Fibroblast of lung (primary cell): ENCODE data around the gene PPP1R16B. TPM values are rescaled to one million over a fixed set of nuclear protein-coding genes. Genes with fewer than 3 reads are reported as not detected.

Source experiments
- DNase-seq, 2 donors: peaks; one replicate each; pipeline versions ENCODE4 v3.0.0 to v3.0.0-alpha.2; 2010; ENCODE audit warnings: low read depth in 2 of 2
- H2AFZ ChIP-seq: 2 replicates; pipeline ENCODE4 v1.5.1; 2012; ENCODE audit warnings: low read length, control low read depth, inconsistent platforms
- H3K27ac ChIP-seq: 2 replicates; pipeline ENCODE4 v1.5.1; 2011; ENCODE audit warnings: low read length, control low read depth; ENCODE audit not compliant: insufficient read depth
- H3K27me3 ChIP-seq: 2 replicates; pipeline ENCODE4 v1.5.1; 2011; ENCODE audit warnings: mild to moderate bottlenecking, low read length; ENCODE audit not compliant: control insufficient read depth, insufficient read depth
- H3K36me3 ChIP-seq: 2 replicates; pipeline ENCODE4 v1.5.1; 2011; ENCODE audit warnings: low read length; ENCODE audit not compliant: control insufficient read depth, insufficient read depth
- H3K4me1 ChIP-seq: 2 replicates; pipeline ENCODE4 v1.5.1; 2011; ENCODE audit warnings: low read length; ENCODE audit not compliant: control insufficient read depth, insufficient read depth; ENCODE audit errors: extremely low read depth
- H3K4me2 ChIP-seq: 2 replicates; pipeline ENCODE4 v1.5.1; 2011; ENCODE audit warnings: low read length, control low read depth; ENCODE audit not compliant: insufficient read depth; ENCODE audit errors: extremely low read depth
- H3K4me3 ChIP-seq, 4 experiments: fragments of 200-600 bp in 1 of 4; sonication (generic) in 1 of 4; replicated peaks in 1 of 4; 2 replicates each; pipeline ENCODE4 v1.5.1; 2011 to 2016; ENCODE audit warnings: low read length in 4 of 4, low read depth in 3 of 4, mild to moderate bottlenecking in 3 of 4, control low read depth in 2 of 4, inconsistent platforms in 1 of 4, mixed read lengths in 1 of 4; ENCODE audit not compliant: insufficient read depth in 1 of 4; ENCODE audit errors: control extremely low read depth in 1 of 4
- H3K79me2 ChIP-seq: 2 replicates; pipeline ENCODE4 v1.5.1; 2012; ENCODE audit warnings: mild to moderate bottlenecking, low read length, inconsistent platforms; ENCODE audit not compliant: control insufficient read depth, insufficient read depth
- H3K9ac ChIP-seq: 2 replicates; pipeline ENCODE4 v1.5.1; 2011; ENCODE audit warnings: mild to moderate bottlenecking, low read length, control low read depth; ENCODE audit not compliant: insufficient read depth
- H3K9me3 ChIP-seq: 2 replicates; pipeline ENCODE4 v1.5.1; 2012; ENCODE audit warnings: low read depth, low read length; ENCODE audit not compliant: control insufficient read depth, insufficient read depth
- H4K20me1 ChIP-seq: 2 replicates; pipeline ENCODE4 v1.5.1; 2011; ENCODE audit warnings: low read length; ENCODE audit not compliant: control insufficient read depth, insufficient read depth; ENCODE audit errors: extremely low read depth
- CTCF ChIP-seq, 2 donors: IDR thresholded peaks in 1 of 2; conservative IDR thresholded peaks in 1 of 2; 1 replicate in 1 of 2; 2 replicates in 1 of 2; pipeline ENCODE4 v1.5.1; 2011 to 2012; ENCODE audit warnings: low read length in 2 of 2, control low read depth in 1 of 2, inconsistent platforms in 1 of 2, low read depth in 1 of 2, mild to moderate bottlenecking in 1 of 2
- EZH2 ChIP-seq: IDR thresholded peaks from 2 replicates; pipeline ENCODE4 v1.5.1; 2012; ENCODE audit warnings: low read length, control low read depth, mild to moderate bottlenecking; ENCODE audit errors: missing control alignments
- polyA minus RNA-seq: library from RNA; depleted of rRNA, polyadenylated mRNA; stranded (reverse); fragments of >200 nt; gene quantifications from 2 replicates; pipeline ENCODE4 v1.2.3, GENCODE V29; 2011; ENCODE audit warnings: low replicate concordance
- polyA plus RNA-seq, 2 donors: library from polyadenylated mRNA; depleted of rRNA in 1 of 2; stranded (reverse) in 1 of 2; unstranded in 1 of 2; fragments of >200 nt; gene quantifications; 2 replicates each; pipeline ENCODE4 v1.2.1, GENCODE V29; 2011 to 2012; ENCODE audit warnings: missing spikeins in 1 of 2
- total RNA-seq: library from RNA; depleted of rRNA; stranded (reverse); fragments of >200 nt; gene quantifications from 2 replicates; pipeline ENCODE4 v1.2.1, GENCODE V29; 2014

The PPP1R16B gene
- total RNA-seq (under 0.01 TPM in 2 replicates), polyA plus RNA-seq (not detected in 2 replicates), polyA minus RNA-seq (not detected in 2 replicates)
- polyA plus RNA-seq (2012) = not detected in 2 replicates

DNA sequence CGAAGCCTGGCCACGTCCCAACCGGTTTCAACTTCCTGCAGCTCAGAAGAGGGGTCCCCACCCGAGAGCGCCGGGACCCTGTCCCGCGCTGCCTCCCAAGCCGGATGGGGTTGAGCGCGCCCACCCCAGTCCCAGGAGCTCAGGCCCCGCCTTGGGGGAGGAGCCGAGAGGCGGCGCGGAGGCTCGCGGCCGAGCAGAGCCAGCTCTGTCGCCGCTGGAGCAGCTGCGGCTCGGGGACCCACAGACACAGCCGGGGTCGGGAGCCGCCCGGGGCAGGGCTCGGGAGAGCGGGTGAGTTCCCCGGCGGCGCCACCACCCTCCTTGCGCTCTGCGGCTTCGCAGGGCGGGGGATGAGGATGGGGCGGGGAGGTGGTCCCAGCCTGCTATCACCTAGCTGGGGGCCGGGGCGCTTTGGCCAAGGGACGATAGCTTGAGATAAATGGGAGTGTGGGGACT, at the start of gene PPP1R16B:
PPP1R16B (plus strand) TSS at position 196 of the 456 bp plus-strand sequence. CDS start 30,229 bp downstream, outside the sequence.
- Histone ChIP-seq H3K4me3 (peak within 1 kb of the TSS in 1 of 4 experiments; percentile 35), H4K20me1 (no peaks in the 10 kb centered on the region), H3K4me2 (peak within 1 kb of the TSS; percentile 25), H3K9me3 (no peaks in the 10 kb centered on the region), H3K4me1 (no peaks in the 10 kb centered on the region), H3K27ac (no peak within 1 kb of the TSS), H3K27me3 (peaks cover 42% of the 10 kb centered on the region), H3K9ac (no peak within 1 kb of the TSS), H3K79me2 (no peaks in the 10 kb centered on the region), H3K36me3 (no peaks in the 10 kb centered on the region), H2AFZ (no peak within 1 kb of the TSS)
- TF ChIP-seq EZH2 = no peak
- TF ChIP-seq CTCF (conservative IDR thresholded peaks at IDR 0.05 in 1 of 2, IDR thresholded peaks at IDR 0.05 in 1 of 2; ENCODE audit: low read depth in 1 of 2, low read length in 2 of 2) = no peak
- DNase-seq = no peak

DNA sequence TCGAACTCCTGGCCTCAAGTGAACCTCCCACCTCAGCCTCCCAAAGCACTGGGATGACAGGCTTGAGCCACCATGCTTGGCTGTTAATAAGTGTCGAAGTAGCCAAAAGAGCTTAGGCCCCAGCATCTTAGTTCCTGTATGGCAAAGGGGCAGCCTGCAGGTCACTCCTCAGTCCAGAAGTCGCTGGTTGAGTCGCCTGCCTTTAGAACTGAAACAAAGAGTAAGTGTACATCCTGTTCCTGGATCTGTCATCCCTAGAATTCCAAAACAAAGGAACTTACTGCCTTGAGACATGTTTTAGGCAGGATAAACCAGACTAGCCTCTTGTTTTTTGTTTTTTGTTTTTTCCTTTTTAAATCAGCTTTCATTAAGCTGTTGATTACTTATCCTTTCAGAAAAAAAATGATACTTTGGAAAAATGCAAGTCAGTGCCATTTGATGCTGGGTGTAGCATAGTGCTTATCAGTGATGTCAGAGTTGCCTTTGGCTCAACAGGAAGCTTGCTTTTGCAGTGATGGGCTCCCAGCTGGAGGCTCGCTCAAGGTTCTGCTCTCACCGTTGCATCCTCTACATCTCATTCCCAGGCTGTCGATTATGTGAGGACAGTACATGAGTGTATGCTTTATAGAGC, 48.2 kb upstream of the PPP1R16B start:
- Histone ChIP-seq H3K27me3 (no peaks in the 10 kb centered on the region), H3K9ac (no peak overlapping the region), H3K4me3 (no peak overlapping the region), H3K4me2 (no peak overlapping the region), H4K20me1 (no peaks in the 10 kb centered on the region), H3K36me3 (peaks cover 4% of the 10 kb centered on the region), H3K79me2 (no peaks in the 10 kb centered on the region), H2AFZ (no peak overlapping the region), H3K27ac (no peak overlapping the region), H3K4me1 (no peaks in the 10 kb centered on the region), H3K9me3 (no peaks in the 10 kb centered on the region)
- TF ChIP-seq EZH2 (no peak), CTCF (conservative IDR thresholded peaks at IDR 0.05 in 1 of 2, IDR thresholded peaks at IDR 0.05 in 1 of 2; ENCODE audit: low read depth in 1 of 2, low read length in 2 of 2) (no peak)
- no peak for DNase-seq

- H3K4me2 ChIP-seq = no peak overlapping the region
- no peaks in the 10 kb centered on the region for H3K4me1 ChIP-seq
- H3K9me3 ChIP-seq = no peaks in the 10 kb centered on the region
- no peak overlapping the region for H2AFZ ChIP-seq
- H3K79me2 ChIP-seq = no peaks in the 10 kb centered on the region
- TF ChIP-seq CTCF (conservative IDR thresholded peaks at IDR 0.05 in 1 of 2, IDR thresholded peaks at IDR 0.05 in 1 of 2; ENCODE audit: low read depth in 1 of 2, low read length in 2 of 2) (no peak), EZH2 (no peak)
- peaks cover 4% of the 10 kb centered on the region for H3K36me3 ChIP-seq
- H3K9ac ChIP-seq = no peak overlapping the region
- no peak for DNase-seq
- H3K27me3 ChIP-seq = no peaks in the 10 kb centered on the region
- H4K20me1 ChIP-seq = no peaks in the 10 kb centered on the region
- no peak overlapping the region for H3K4me3 ChIP-seq
- H3K27ac ChIP-seq = no peak overlapping the region
These were observed 46.4 kb upstream of the PPP1R16B start for GRCh38 chr20:38759106-38759505.
